ENCODE results near the gene PAM16.
A peak's percentile ranks its signal among the peaks of the same experiment; 100 is the strongest.

PAM16 gene

GRCh38 chr16:4332083-4332482 lies 19.0 kb downstream of the PAM16 start:
- TF ChIP-seq CTCF (IDR thresholded peaks at IDR 0.05) = no peak
- Histone ChIP-seq H3K27me3 (no peaks in the 10 kb centered on the region), H3K9me3 (no peaks in the 10 kb centered on the region), H3K27ac (no peak overlapping the region), H3K4me3 (no peak overlapping the region), H3K36me3 (peaks cover 25 to 49% (median 48%) of the 10 kb centered on the region in 3 donors), H3K4me1 (peaks cover 8 to 39% (median 32%) of the 10 kb centered on the region in 4 donors)
- intact Hi-C loops (cut with DNase I; ENCODE audit: low total_unique reads) = no loop called here
- DNase-seq = no peak

DNA sequence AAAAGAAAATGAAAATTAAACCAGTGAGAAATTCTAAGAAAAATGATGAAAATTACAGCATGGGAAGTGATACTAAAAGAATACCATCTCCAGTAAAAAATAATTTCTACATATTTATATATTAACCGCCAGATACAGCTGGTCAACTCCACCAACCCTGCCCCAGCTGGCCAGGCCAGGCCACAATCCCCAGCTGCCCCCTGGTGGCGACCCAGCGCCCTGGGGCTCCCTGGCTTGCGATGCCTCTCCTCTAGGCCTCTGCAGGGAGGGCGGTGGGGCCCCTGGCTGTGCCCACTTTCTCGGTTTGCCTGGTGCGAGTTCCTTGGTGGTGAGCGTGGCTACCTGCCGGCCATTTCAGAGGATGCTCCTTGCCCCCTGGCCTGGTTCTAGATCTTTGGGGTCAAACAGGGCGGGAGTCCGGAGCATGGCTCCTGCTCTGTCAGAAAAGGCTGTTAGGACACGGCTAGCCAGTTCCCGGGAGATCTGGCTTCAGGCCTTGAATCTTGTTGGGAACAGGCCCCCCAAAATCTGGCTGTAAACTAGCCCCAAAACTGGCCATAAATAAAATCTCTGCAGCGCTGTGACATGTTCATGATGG lies 20.7 kb downstream of the PAM16 start:
- intact Hi-C loops (cut with DNase I; ENCODE audit: low total_unique reads) = no loop called here
- Histone ChIP-seq H3K4me3 (no peak overlapping the region), H3K4me1 (peaks cover 8 to 56% (median 46%) of the 10 kb centered on the region in 4 donors)

GRCh38 chr16:4328782-4329775 lies 22.0 kb downstream of the PAM16 start:
- Histone ChIP-seq H3K4me3 (peak overlapping the region; percentile 48 to 58), H3K36me3 (peaks cover 0 to 20% (median 19%) of the 10 kb centered on the region in 3 donors), H3K9me3 (no peaks in the 10 kb centered on the region), H3K4me1 (peaks cover 8 to 69% (median 59%) of the 10 kb centered on the region in 4 donors), H3K27me3 (no peaks in the 10 kb centered on the region), H3K27ac (peak overlapping the region; percentile 76 to 99)
- intact Hi-C loops (cut with DNase I; ENCODE audit: low total_unique reads) = loop anchor here (2.0 to 10.0 kb wide), 2 partner anchors 40 to 124 kb away; no protein-coding TSS in a partner anchor
- DNase-seq = peak in 1 of 2 donors; percentile 71
- TF ChIP-seq CTCF (IDR thresholded peaks at IDR 0.05) = no peak

More for the DNA sequence above, 20.7 kb downstream of the PAM16 start:
- Histone ChIP-seq H3K27me3 (no peaks in the 10 kb centered on the region), H3K9me3 (no peaks in the 10 kb centered on the region), H3K36me3 (peaks cover 9 to 32% (median 31%) of the 10 kb centered on the region in 3 donors), H3K27ac (peak overlapping the region; percentile 76 to 99)
- TF ChIP-seq CTCF (IDR thresholded peaks at IDR 0.05) = peak; percentile 96
- DNase-seq = peak; percentile 80 to 88

GRCh38 chr16:4328046-4328781 lies 22.9 kb downstream of the PAM16 start:
- DNase-seq = peak; percentile 78 to 92
- intact Hi-C loops (cut with DNase I; ENCODE audit: low total_unique reads) = loop anchor here (2.0 to 10.0 kb wide), 2 partner anchors 39 to 123 kb away; no protein-coding TSS in a partner anchor
- peak; percentile 67 to 69 for TF ChIP-seq CTCF (IDR thresholded peaks at IDR 0.05)

More at GRCh38 chr16:4328046-4328781, 22.9 kb downstream of the PAM16 start:
- no peaks in the 10 kb centered on the region for H3K9me3 ChIP-seq
- H3K4me1 ChIP-seq = peaks cover 8 to 77% (median 67%) of the 10 kb centered on the region in 4 donors
- peaks cover 0 to 13% (median 13%) of the 10 kb centered on the region in 3 donors for H3K36me3 ChIP-seq
- H3K4me3 ChIP-seq = peak overlapping the region; percentile 48 to 58
- H3K27ac ChIP-seq = peak overlapping the region; percentile 76 to 99
- no peaks in the 10 kb centered on the region for H3K27me3 ChIP-seq
